ENCODE results near the gene ARAP2. TPM values are rescaled to one million over a fixed set of nuclear protein-coding genes. Genes with fewer than 3 reads are reported as not detected.

The ARAP2 gene
- total RNA-seq, 1 donor: 3.6 TPM

- Histone ChIP-seq H3K9me3 (ENCODE audit: low read depth, low read length) (no peaks in the 10 kb centered on the region), H3K4me1 (ENCODE audit: insufficient read depth, low read length) (no peaks in the 10 kb centered on the region), H3K36me3 (ENCODE audit: insufficient read depth, low read length) (no peaks in the 10 kb centered on the region), H4K20me1 (ENCODE audit: insufficient read depth, low read length) (no peaks in the 10 kb centered on the region), H3K27me3 (ENCODE audit: insufficient read depth, low read length) (no peaks in the 10 kb centered on the region), H2AFZ (ENCODE audit: low read length) (no peak overlapping the region), H3K4me3 (ENCODE audit: insufficient read depth, low read length) (no peak overlapping the region), H3K4me2 (ENCODE audit: insufficient read depth, low read length) (no peak overlapping the region), H3K79me2 (ENCODE audit: insufficient read depth, low read length) (no peaks in the 10 kb centered on the region), H3K27ac (ENCODE audit: low read depth, low read length) (no peak overlapping the region)
- no peak for TF ChIP-seq CTCF (IDR thresholded peaks at IDR 0.05; ENCODE audit: extremely low read depth, low read depth, low read length)
- DNase-seq (ENCODE audit: insufficient read length, low spot score, missing footprints): no peak
Observed at GRCh38 chr4:36020351-36020750, 224.0 kb downstream of the ARAP2 start.

Other genes with a start within 250 kb of the ARAP2 start
- gene DTHD1, start 37.1 kb upstream of the ARAP2 start, total RNA-seq: not detected in 2 replicates